MCF 10A (cell line): Measurements from ENCODE around the gene PLA2G6. TPM values are rescaled to one million over a fixed set of nuclear protein-coding genes. Genes with fewer than 3 reads are reported as not detected.

Experiments used
- BruUV-seq: library from RNA; stranded (reverse); fragments of 400-500 nt; replicated peaks from 2 replicates; lab custom pipeline; 2021; lab: Mats Ljungman, UMichigan
- CTCF ChIA-PET: fragments of 300-600 bp; sonication (Branson Sonifier 250); formaldehyde crosslinking; extraction: SDS; loops from one replicate; lab custom pipeline; 2021; ENCODE audit warnings: antibody characterized with exemption, inconsistent platforms; lab: Yijun Ruan, JAX
- POLR2A ChIA-PET: fragments of 300-600, 350-650 bp; sonication (Branson Sonifier 250); formaldehyde crosslinking; extraction: SDS; loops from one replicate; lab custom pipeline; 2020; ENCODE audit warnings: antibody characterized with exemption, inconsistent platforms; lab: Yijun Ruan, JAX
- DNase-seq: peaks from one replicate; pipeline ENCODE4 v3.0.0-alpha.2; 2018; ENCODE audit not compliant: unreplicated experiment
- H3K27ac Mint-ChIP-seq: one replicate; pipeline ENCODE4 v1.8.0; 2022; ENCODE audit warnings: mild to moderate bottlenecking, low read depth, mixed read lengths; ENCODE audit not compliant: unreplicated experiment
- H3K27me3 Mint-ChIP-seq: one replicate; pipeline ENCODE4 v1.8.0; 2022; ENCODE audit warnings: mixed read lengths; ENCODE audit not compliant: insufficient read depth, unreplicated experiment
- H3K36me3 Mint-ChIP-seq: one replicate; pipeline ENCODE4 v1.8.0; 2022; ENCODE audit warnings: mild to moderate bottlenecking, moderate library complexity, mixed read lengths; ENCODE audit not compliant: insufficient read depth, unreplicated experiment
- H3K4me1 Mint-ChIP-seq: one replicate; pipeline ENCODE4 v1.8.0; 2022; ENCODE audit warnings: mixed read lengths; ENCODE audit not compliant: insufficient read depth, unreplicated experiment
- H3K4me3 Mint-ChIP-seq: one replicate; pipeline ENCODE4 v1.8.0; 2022; ENCODE audit warnings: mild to moderate bottlenecking, moderate library complexity, mixed read lengths; ENCODE audit not compliant: unreplicated experiment
- H3K9me3 Mint-ChIP-seq: one replicate; pipeline ENCODE4 v1.8.0; 2022; ENCODE audit warnings: mixed read lengths; ENCODE audit not compliant: unreplicated experiment
- intact Hi-C: fragments of 100-400 bp; cut with micrococcal nuclease; formaldehyde crosslinking; loops from 2 replicates; pipeline ENCODE4 v1.14.1; 2022
- total RNA-seq: library from RNA; stranded (reverse); gene quantifications from 2 replicates; pipeline ENCODE4 v1.2.3, GENCODE V29; 2022
- TF ChIP-seq, protein P1 (sequence below): fragments of 200-600 bp; IDR thresholded peaks from one replicate; pipeline ENCODE4 v1.8.0; 2022; ENCODE audit warnings: antibody characterized with exemption, mild to moderate bottlenecking; ENCODE audit not compliant: unreplicated experiment

Gene PLA2G6
- total RNA-seq, 1 experiment from 2014 or later, result 37.5 TPM

DNA sequence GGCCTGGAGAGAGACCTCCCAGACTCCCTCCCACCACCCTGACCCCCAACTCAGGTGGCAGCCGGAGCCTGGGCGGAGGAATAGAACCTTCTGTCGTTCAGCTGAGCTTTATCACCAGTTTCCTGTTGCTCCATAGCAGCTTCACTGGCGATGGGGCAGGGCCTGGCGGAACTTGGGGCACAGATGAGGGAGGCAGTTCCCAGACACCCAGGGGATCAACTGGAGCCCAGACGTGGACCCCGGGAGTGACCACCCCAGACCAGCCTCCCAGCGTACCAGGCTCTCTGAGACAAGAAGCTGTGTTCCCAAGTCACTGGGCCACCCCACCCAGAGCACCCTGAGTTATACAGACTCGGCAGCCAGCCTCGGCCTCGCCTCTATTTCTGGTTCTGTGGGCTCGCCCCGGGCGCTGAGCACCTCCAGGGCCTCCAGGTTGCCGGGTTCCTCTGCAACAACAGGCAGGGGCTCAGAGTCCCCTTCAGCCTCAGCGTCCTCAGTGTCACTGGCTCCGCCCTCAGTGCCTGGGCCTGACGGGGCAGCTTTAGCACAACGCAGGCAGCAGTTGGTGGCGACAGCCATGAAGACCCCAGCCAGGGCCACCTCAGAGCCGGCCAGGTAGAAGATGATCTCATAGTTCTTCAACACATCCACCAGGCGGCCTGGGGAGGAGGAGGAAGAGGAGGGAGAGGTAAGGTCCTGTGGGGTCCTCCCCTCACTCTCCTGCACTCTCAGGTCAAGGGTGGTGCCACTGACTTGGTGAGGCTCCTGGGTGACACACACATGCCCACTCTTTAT lies 103.4 kb downstream of the PLA2G6 start:
- no peaks in the 10 kb centered on the region for H3K9me3 Mint-ChIP-seq
- peaks cover 12% of the 10 kb centered on the region for H3K36me3 Mint-ChIP-seq

DNA sequence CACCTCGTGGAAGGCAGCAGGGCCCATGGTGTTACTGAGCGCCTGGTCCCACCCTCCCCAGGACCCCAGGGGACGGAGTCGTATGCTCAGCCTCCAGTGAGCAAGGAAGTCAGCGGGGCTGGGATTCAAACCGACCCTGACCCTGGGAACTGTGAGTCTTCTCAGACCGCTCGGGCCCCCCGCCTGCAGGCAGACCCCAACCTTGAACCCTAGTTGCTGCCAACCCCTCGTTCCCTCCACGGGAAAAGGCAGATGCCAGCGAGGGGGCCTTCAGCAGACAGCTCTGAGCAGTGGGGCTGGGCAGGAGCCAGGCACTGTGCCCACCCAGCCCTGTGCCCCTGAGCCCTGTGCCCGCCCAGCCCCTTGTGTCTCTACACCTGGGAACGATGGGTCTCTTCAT lies 104.0 kb downstream of the PLA2G6 start:
- peaks cover 18% of the 10 kb centered on the region for H3K36me3 Mint-ChIP-seq
- no peaks in the 10 kb centered on the region for H3K9me3 Mint-ChIP-seq
- no peak overlapping the region for H3K27ac Mint-ChIP-seq
- intact Hi-C loops, result no loop called here
- H3K27me3 Mint-ChIP-seq, result no peaks in the 10 kb centered on the region
- no peaks in the 10 kb centered on the region for H3K4me1 Mint-ChIP-seq
- BruUV-seq, result no TSS peak
- H3K4me3 Mint-ChIP-seq, result no peak overlapping the region
- ChIA-PET POLR2A (interaction anchor here (1.0 kb wide), 1 partner anchor 20 kb away, joined by 5 read pairs; the partner anchor contains the start of gene PICK1), CTCF (no interaction called here)
- TF ChIP-seq, protein P1, sequence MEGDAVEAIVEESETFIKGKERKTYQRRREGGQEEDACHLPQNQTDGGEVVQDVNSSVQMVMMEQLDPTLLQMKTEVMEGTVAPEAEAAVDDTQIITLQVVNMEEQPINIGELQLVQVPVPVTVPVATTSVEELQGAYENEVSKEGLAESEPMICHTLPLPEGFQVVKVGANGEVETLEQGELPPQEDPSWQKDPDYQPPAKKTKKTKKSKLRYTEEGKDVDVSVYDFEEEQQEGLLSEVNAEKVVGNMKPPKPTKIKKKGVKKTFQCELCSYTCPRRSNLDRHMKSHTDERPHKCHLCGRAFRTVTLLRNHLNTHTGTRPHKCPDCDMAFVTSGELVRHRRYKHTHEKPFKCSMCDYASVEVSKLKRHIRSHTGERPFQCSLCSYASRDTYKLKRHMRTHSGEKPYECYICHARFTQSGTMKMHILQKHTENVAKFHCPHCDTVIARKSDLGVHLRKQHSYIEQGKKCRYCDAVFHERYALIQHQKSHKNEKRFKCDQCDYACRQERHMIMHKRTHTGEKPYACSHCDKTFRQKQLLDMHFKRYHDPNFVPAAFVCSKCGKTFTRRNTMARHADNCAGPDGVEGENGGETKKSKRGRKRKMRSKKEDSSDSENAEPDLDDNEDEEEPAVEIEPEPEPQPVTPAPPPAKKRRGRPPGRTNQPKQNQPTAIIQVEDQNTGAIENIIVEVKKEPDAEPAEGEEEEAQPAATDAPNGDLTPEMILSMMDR, result no peak
- no peak for DNase-seq

More for the DNA sequence above, 103.4 kb downstream of the PLA2G6 start:
- Mint-ChIP-seq H3K27me3 (no peaks in the 10 kb centered on the region), H3K4me3 (no peak overlapping the region), H3K4me1 (no peaks in the 10 kb centered on the region), H3K27ac (no peak overlapping the region)
- no peak for DNase-seq
- intact Hi-C loops, result no loop called here
- no TSS peak for BruUV-seq
- POLR2A ChIA-PET, result interaction anchor here (1.0 kb wide), 1 partner anchor 21 kb away, joined by 5 read pairs; the partner anchor contains the start of gene PICK1
- CTCF ChIA-PET, result no interaction called here
- TF ChIP-seq, protein P1, result no peak

DNA sequence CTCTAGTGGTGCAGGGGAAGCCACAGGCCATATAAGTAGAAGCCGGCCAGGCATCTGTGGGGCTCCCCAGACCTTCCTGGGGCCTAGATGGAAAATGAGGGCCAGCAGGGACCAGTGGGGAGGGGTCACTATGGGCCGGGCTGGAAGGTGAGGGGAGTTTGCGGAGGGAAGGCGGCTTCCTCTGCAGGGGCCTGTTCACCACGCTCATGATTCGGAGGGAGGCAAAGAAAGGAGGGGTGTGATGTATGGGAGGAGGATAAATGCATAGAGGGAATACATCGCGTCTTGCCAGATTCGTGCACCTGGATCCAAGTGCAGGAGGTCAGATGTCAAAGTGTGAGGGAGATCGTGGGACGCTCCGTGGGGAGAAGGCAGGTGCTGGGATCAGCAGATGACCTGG lies 104.5 kb downstream of the PLA2G6 start:
- ChIA-PET POLR2A (no interaction called here), CTCF (interaction anchor here (0.7 kb wide), 1 partner anchor 153 kb away, joined by 4 read pairs; no protein-coding TSS in a partner anchor)
- no TSS peak for BruUV-seq
- intact Hi-C loops, result no loop called here
- Mint-ChIP-seq H3K4me3 (no peak overlapping the region), H3K27ac (no peak overlapping the region), H3K9me3 (no peaks in the 10 kb centered on the region), H3K4me1 (no peaks in the 10 kb centered on the region), H3K36me3 (peaks cover 20% of the 10 kb centered on the region), H3K27me3 (no peaks in the 10 kb centered on the region)
- TF ChIP-seq, protein P1, result no peak
- DNase-seq, result no peak

DNA sequence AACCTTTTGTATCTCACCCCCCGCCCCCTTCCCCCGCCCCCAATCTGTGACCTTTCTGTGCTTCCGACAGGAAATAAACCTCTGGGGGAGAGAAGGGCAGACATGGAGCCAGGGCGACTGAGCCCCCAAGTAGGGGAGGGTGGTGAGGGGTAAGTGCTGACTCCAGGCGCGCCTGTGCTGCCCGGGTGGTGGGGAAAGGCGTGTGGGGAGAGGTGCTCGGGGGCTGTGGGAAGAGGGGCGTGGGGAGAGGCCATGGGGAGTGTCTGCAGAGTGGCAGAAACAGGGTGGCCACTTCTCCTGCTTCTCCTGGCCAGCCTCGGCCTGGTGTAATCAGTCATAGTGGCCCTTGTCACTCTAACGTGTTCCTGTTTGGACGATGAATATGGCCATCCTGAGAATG lies 105.7 kb downstream of the PLA2G6 start:
- H3K4me3 Mint-ChIP-seq, result no peak overlapping the region
- H3K9me3 Mint-ChIP-seq, result no peaks in the 10 kb centered on the region
- intact Hi-C loops, result no loop called here
- POLR2A ChIA-PET, result no interaction called here
- no peaks in the 10 kb centered on the region for H3K4me1 Mint-ChIP-seq
- no peak for DNase-seq
- TF ChIP-seq, protein P1, result no peak
- H3K27me3 Mint-ChIP-seq, result no peaks in the 10 kb centered on the region
- BruUV-seq, result no TSS peak
- H3K36me3 Mint-ChIP-seq, result peaks cover 27% of the 10 kb centered on the region
- no peak overlapping the region for H3K27ac Mint-ChIP-seq
- CTCF ChIA-PET, result interaction anchor here (0.5 kb wide), 1 partner anchor 22 kb away, joined by 3 read pairs; no protein-coding TSS in a partner anchor
